Tibial nerve (tissue), 4 donors: ENCODE measurements around the gene GRIN1. TPM values are rescaled to one million over a fixed set of nuclear protein-coding genes. Genes with fewer than 3 reads are reported as not detected.

Experiments
- DNase-seq, 2 donors: peaks; one replicate each; pipeline ENCODE4 v3.0.0-alpha.2; 2019; ENCODE audit warnings: low spot score in 2 of 2
- H3K27ac ChIP-seq, 4 donors: fragments of 200-600 bp; sonication (generic) in 3 of 4; one replicate each; pipeline ENCODE4 v1.5.1; 2017 to 2019; ENCODE audit warnings: mild to moderate bottlenecking in 1 of 4
- H3K27me3 ChIP-seq, 2 donors: fragments of 200-600 bp; sonication (generic) in 1 of 2; one replicate each; pipeline versions ENCODE4 v1.5.1 to v1.6.0; 2017 to 2019
- H3K36me3 ChIP-seq, 3 donors: fragments of 200-600 bp; sonication (generic); one replicate each; pipeline ENCODE4 v1.5.1; 2018 to 2019
- H3K4me1 ChIP-seq, 4 donors: fragments of 200-600 bp; sonication (generic) in 3 of 4; one replicate each; pipeline ENCODE4 v1.5.1; 2017 to 2019
- H3K4me3 ChIP-seq, 4 donors: fragments of 200-600 bp; sonication (generic) in 3 of 4; one replicate each; pipeline ENCODE4 v1.5.1; 2017 to 2019; ENCODE audit warnings: mild to moderate bottlenecking in 1 of 4, moderate library complexity in 1 of 4
- H3K9me3 ChIP-seq, 4 donors: fragments of 200-600 bp; sonication (generic) in 3 of 4; one replicate each; pipeline ENCODE4 v1.5.1; 2017 to 2019
- CTCF ChIP-seq, 5 experiments: fragments of 200-600 bp in 3 of 5; fragments of 450-650 bp in 2 of 5; sonication (generic) in 3 of 5; IDR thresholded peaks; one replicate each; pipeline ENCODE4 v1.5.1; 2016 to 2019; ENCODE audit warnings: antibody characterized with exemption in 5 of 5, mild to moderate bottlenecking in 3 of 5, moderate library complexity in 2 of 5
- EP300 ChIP-seq, 2 donors: sonication (generic); formaldehyde crosslinking; IDR thresholded peaks; one replicate each; pipeline ENCODE4 v1.6.1; 2017; ENCODE audit warnings: antibody characterized with exemption in 2 of 2, mild to moderate bottlenecking in 1 of 2
- POLR2A ChIP-seq, 2 donors: fragments of 450-650 bp; IDR thresholded peaks; one replicate each; pipeline ENCODE4 v1.6.1; 2017; ENCODE audit warnings: antibody characterized with exemption in 2 of 2, mild to moderate bottlenecking in 2 of 2, moderate library complexity in 2 of 2
- WGBS, 2 donors: methylation state at CpG; one replicate each; pipeline ENCODE4 v1.1.5; 2018; 5-methylcytosine and 5-hydroxymethylcytosine counted together
- total RNA-seq, 4 donors: library from RNA; depleted of rRNA; stranded (reverse); fragments of >200 nt; gene quantifications; one replicate each; pipeline ENCODE4 v1.1.0, GENCODE V29; 2016

GRIN1 gene
- total RNA-seq, 4 donors from 2014 or later = 0.21 TPM; not detected in 3

DNA sequence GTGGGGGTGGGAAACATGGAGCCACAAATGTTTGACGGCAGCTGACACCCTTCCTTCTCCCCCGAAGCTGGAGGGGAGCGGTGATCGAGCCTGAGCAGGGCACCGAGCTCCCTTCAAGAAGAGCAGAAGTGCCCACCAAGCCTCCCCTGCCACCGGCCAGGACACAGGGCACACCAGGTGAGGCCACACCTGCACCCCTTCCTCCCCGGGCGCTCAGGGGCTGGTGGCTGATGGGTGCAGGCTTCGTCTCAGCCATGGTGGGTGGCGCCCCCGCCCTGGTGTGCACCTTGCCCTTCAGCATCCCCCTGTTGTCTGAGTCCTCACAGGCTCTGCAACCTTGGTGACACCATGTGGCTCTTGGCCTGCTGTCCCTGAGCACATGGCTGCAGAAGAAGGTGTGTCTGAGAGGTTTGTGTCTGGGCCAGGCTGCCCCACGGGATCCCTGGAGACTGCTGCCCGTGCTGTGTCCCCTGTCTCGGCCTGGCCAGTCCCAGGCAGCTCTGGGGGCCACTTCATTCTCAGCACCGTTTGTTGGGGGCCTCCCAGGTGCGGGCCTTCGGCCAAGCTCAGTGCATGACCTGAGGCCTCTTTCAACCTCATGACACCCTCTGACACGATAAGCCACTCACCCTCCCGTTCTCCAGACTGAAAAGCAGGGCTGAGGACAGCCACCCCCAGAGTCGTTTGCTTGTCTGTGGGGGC lies 41.0 kb upstream of the GRIN1 start:
- no peak overlapping the region for H3K4me3 ChIP-seq

GRCh38 chr9:137099231-137099630 lies 39.7 kb upstream of the GRIN1 start:
- Histone ChIP-seq H3K9me3 (no peaks in the 10 kb centered on the region), H3K36me3 (peaks cover 8 to 98% (median 21%) of the 10 kb centered on the region in 3 donors), H3K27ac (no peak overlapping the region), H3K4me3 (no peak overlapping the region), H3K4me1 (no peaks in the 10 kb centered on the region), H3K27me3 (no peaks in the 10 kb centered on the region)
- WGBS, 2 donors = 86 to 92% methylated on average over 10 to 14 of the region's 14 CpGs
- DNase-seq = no peak
- TF ChIP-seq POLR2A (IDR thresholded peaks at IDR 0.05) = no peak
- TF ChIP-seq EP300 (IDR thresholded peaks at IDR 0.05) = no peak
- no peak for TF ChIP-seq CTCF (IDR thresholded peaks at IDR 0.05)

More for the DNA sequence above, 41.0 kb upstream of the GRIN1 start:
- Histone ChIP-seq H3K36me3 (peaks cover 8 to 97% (median 14%) of the 10 kb centered on the region in 3 donors), H3K9me3 (no peaks in the 10 kb centered on the region), H3K27me3 (no peaks in the 10 kb centered on the region), H3K27ac (no peak overlapping the region), H3K4me1 (no peaks in the 10 kb centered on the region)
- 87 to 91% methylated on average over 14 to 19 of the region's 20 CpGs for WGBS, 2 donors
- no peak for DNase-seq
- TF ChIP-seq CTCF (IDR thresholded peaks at IDR 0.05) (no peak), POLR2A (IDR thresholded peaks at IDR 0.05) (no peak), EP300 (IDR thresholded peaks at IDR 0.05) (no peak)

DNA sequence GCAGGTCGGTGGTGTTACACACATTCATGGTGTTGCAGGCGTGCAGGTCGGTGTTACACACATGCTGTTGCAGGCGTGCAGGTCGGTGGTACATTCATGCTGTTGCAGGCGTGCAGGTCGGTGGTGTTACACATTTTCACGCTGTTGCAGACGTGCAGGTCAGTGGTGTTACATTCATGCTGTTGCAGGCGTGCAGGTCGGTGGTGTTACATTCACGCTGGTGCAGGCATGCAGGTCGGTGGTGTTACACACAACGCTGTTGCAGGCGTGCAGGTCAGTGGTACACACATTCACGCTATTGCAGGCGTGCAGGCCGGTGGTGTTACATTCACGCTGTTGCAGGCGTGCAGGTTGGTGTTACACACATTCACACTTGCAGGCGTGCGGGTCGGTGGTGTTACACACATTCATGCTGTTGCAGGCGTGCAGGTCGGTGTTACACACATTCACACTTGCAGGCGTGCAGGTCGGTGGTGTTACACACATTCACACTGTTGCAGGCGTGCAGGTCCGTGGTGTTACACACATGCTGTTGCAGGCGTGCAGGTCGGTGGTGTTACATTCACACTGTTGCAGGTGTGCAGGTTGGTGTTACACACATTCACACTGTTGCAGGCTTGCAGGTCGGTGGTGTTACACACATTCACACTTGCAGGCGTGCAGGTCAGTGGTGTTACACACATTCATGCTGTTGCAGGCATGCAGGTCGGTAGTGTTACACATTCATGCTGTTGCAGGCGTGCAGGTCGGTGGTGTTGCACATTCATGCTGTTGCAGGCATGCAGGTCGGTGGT lies 35.6 kb upstream of the GRIN1 start:
- 91 to 94% methylated on average over 37 of the region's 37 CpGs for WGBS, 2 donors
- Histone ChIP-seq H3K27ac (no peak overlapping the region), H3K36me3 (peaks cover 0 to 100% (median 46%) of the 10 kb centered on the region in 3 donors), H3K27me3 (no peaks in the 10 kb centered on the region), H3K4me3 (no peak overlapping the region), H3K9me3 (no peaks in the 10 kb centered on the region), H3K4me1 (no peaks in the 10 kb centered on the region)
- TF ChIP-seq POLR2A (IDR thresholded peaks at IDR 0.05) (no peak), EP300 (IDR thresholded peaks at IDR 0.05) (no peak)
- DNase-seq = no peak

DNA sequence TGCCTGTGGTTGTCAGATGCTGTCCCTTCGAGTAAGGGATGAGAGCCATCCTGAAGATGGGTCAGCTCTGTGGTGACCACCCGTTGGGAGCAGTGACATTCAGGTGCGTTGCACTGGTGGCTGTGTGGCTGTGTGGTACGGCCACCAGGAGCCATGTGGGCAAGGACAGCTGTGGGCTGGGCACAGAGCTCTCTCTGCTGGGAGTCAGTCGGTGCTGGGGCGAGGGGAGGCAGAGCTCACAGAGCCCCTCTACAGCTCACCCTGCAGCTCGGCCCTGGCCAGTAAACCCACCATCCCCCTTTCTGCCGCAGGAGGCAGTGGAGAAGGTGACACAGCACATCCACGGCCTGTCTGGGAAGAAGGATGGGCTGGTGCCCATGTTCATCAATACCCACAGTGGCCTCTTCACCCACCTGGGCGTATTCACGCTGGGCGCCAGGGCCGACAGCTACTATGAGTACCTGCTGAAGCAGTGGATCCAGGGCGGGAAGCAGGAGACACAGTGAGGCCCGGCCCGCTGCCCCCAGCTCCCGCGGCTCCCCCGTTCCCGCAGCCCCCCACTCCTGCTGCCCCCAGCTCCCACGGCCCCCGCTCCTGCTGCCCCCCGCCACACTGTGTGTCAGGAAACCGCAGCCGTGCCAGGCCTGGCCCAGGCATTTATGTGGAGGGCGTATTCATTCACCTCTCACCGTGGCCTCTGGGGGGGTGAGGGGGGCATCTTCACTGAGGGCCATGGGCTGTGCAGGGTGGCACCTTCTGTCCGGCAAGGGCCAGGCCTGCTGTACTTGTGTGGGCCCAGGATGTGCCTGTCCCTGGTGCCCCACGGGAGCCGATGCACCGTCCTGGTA lies 32.9 kb upstream of the GRIN1 start:
- Histone ChIP-seq H3K9me3 (no peaks in the 10 kb centered on the region), H3K27me3 (no peaks in the 10 kb centered on the region), H3K4me1 (no peaks in the 10 kb centered on the region), H3K36me3 (peaks cover 0 to 100% (median 45%) of the 10 kb centered on the region in 3 donors), H3K4me3 (no peak overlapping the region), H3K27ac (no peak overlapping the region)
- DNase-seq = no peak
- TF ChIP-seq POLR2A (IDR thresholded peaks at IDR 0.05) (no peak), EP300 (IDR thresholded peaks at IDR 0.05) (no peak), CTCF (IDR thresholded peaks at IDR 0.05) (no peak)
- 90 to 97% methylated on average over 27 to 30 of the region's 31 CpGs for WGBS, 2 donors

DNA sequence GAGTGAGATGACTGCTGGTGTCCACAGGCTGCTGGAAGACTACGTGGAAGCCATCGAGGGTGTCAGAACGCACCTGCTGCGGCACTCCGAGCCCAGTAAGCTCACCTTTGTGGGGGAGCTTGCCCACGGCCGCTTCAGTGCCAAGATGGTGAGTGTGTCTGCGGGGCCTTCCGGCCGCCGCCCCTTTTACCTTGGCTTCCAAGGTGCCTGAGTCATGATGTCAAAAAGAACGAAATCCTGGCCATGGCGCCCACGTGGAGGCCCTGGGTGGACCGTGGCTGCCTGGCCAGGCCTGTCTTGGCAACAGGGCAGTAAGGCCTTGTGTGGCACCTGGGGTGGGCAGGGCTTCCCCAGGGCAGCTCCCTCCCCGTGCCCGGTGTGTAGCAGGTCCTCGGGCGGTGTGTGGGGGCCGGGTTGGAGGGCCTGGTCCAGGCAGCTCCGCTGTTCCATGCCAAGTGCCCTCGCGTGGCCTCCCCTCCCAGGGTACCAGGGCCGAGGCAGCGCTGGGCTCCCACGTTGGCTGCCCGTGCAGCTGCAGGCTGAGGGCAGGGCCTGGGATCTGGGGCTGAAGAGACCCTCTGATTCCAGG lies 32.2 kb upstream of the GRIN1 start:
- Histone ChIP-seq H3K4me3 (no peak overlapping the region), H3K27me3 (no peaks in the 10 kb centered on the region), H3K27ac (no peak overlapping the region), H3K9me3 (no peaks in the 10 kb centered on the region), H3K36me3 (peaks cover 0 to 100% (median 38%) of the 10 kb centered on the region in 3 donors), H3K4me1 (no peaks in the 10 kb centered on the region)
- TF ChIP-seq EP300 (IDR thresholded peaks at IDR 0.05) (no peak), POLR2A (IDR thresholded peaks at IDR 0.05) (no peak), CTCF (IDR thresholded peaks at IDR 0.05) (no peak)
- 87 to 97% methylated on average over 16 to 17 of the region's 27 CpGs for WGBS, 2 donors
- DNase-seq = no peak
